IMR-90 (cell line): ENCODE data around the gene CAT. TPM values are rescaled to one million over a fixed set of nuclear protein-coding genes. Genes with fewer than 3 reads are reported as not detected.

Experiments
- ATAC-seq: fragments of 200-7000 bp; cut with Tn5 transposase; 2 replicates; pipeline ENCODE4 v1.9.1; 2020; ENCODE audit warnings: low read depth, mild to moderate bottlenecking, moderate library complexity
- BruUV-seq: library from RNA; stranded (reverse); fragments of 400-500 nt; replicated peaks from 2 replicates; lab custom pipeline; 2021; lab: Mats Ljungman, UMichigan
- CTCF ChIA-PET: fragments of 300-600 bp; formaldehyde crosslinking; extraction: SDS; loops from one replicate; lab custom pipeline; 2021; ENCODE audit warnings: antibody characterized with exemption; lab: Yijun Ruan, JAX
- POLR2A ChIA-PET: fragments of 300-600 bp; sonication (Branson Sonifier 250); formaldehyde crosslinking; loops from one replicate; lab custom pipeline; 2022; ENCODE audit warnings: antibody characterized with exemption; ENCODE audit not compliant: unreplicated experiment; lab: Charles Lee
- DNase-seq: peaks from one replicate; pipeline ENCODE4 v3.0.0; 2013
- H2AFZ ChIP-seq: replicated peaks from 2 replicates; pipeline ENCODE3; 2013; ENCODE audit warnings: low read length, mild to moderate bottlenecking; ENCODE audit not compliant: poor library complexity
- H2AK5ac ChIP-seq: 2 replicates; pipeline ENCODE4 v1.6.1; 2013; ENCODE audit warnings: low read depth, low read length, inconsistent platforms
- H2AK9ac ChIP-seq: replicated peaks from 2 replicates; pipeline ENCODE3; 2013; ENCODE audit warnings: mild to moderate bottlenecking, low read depth, low read length, moderate library complexity; ENCODE audit not compliant: poor library complexity
- H2BK120ac ChIP-seq: 2 replicates; pipeline ENCODE4 v1.6.1; 2013; ENCODE audit warnings: low read depth, low read length, inconsistent platforms
- H2BK15ac ChIP-seq: 3 replicates; pipeline ENCODE4 v1.6.1; 2013; ENCODE audit warnings: low read depth, low read length, inconsistent platforms
- H2BK20ac ChIP-seq: 2 replicates; pipeline ENCODE4 v1.6.1; 2013; ENCODE audit warnings: low read depth, mild to moderate bottlenecking, inconsistent platforms, low read length, moderate library complexity
- H2BK5ac ChIP-seq: 2 replicates; pipeline ENCODE4 v1.6.1; 2013; ENCODE audit warnings: mild to moderate bottlenecking, low read depth, low read length, inconsistent platforms; ENCODE audit not compliant: poor library complexity, severe bottlenecking
- H3K14ac ChIP-seq: replicated peaks from 2 replicates; pipeline ENCODE4 v1.6.1; 2013; ENCODE audit warnings: low read depth, low read length, inconsistent platforms
- H3K18ac ChIP-seq: 2 replicates; pipeline ENCODE4 v1.6.1; 2013; ENCODE audit warnings: low read depth, low read length, control low read depth
- H3K23ac ChIP-seq: 2 replicates; pipeline ENCODE4 v1.6.1; 2013; ENCODE audit warnings: low read depth, low read length, inconsistent platforms
- H3K27ac ChIP-seq: 2 replicates; pipeline ENCODE4 v1.5.1; 2013; ENCODE audit warnings: mild to moderate bottlenecking, control low read depth, low read length; ENCODE audit not compliant: insufficient read depth
- H3K27me3 ChIP-seq: 2 replicates; pipeline ENCODE4 v1.6.1; 2013; ENCODE audit warnings: low read length; ENCODE audit not compliant: control insufficient read depth, insufficient read depth
- H3K36me3 ChIP-seq: 2 replicates; pipeline ENCODE4 v1.6.1; 2013; ENCODE audit warnings: low read length, mixed read lengths; ENCODE audit not compliant: control insufficient read depth, insufficient read depth
- H3K4ac ChIP-seq: 2 replicates; pipeline ENCODE4 v1.6.1; 2013; ENCODE audit warnings: low read depth, low read length, inconsistent platforms
- H3K4me1 ChIP-seq: 2 replicates; pipeline ENCODE4 v1.6.1; 2013; ENCODE audit warnings: low read length, mixed read lengths; ENCODE audit not compliant: control insufficient read depth, insufficient read depth
- H3K4me2 ChIP-seq: 2 replicates; pipeline ENCODE4 v1.6.1; 2013; ENCODE audit warnings: low read depth, mild to moderate bottlenecking, control low read depth, low read length, moderate library complexity
- H3K4me3 ChIP-seq: 2 replicates; pipeline ENCODE4 v1.5.1; 2013; ENCODE audit warnings: low read depth, mild to moderate bottlenecking, control low read depth, low read length, moderate library complexity; ENCODE audit not compliant: insufficient read depth
- H3K56ac ChIP-seq: 2 replicates; pipeline ENCODE4 v1.6.1; 2013; ENCODE audit warnings: low read length, inconsistent platforms; ENCODE audit not compliant: insufficient read depth; ENCODE audit errors: extremely low read depth
- H3K79me1 ChIP-seq, 2 experiments: 2 replicates each; pipeline ENCODE4 v1.6.1; 2013; ENCODE audit warnings: low read length in 2 of 2, inconsistent platforms in 1 of 2, low read depth in 1 of 2
- H3K9ac ChIP-seq: 2 replicates; pipeline ENCODE4 v1.6.1; 2013; ENCODE audit warnings: low read depth, low read length, control low read depth
- H3K9me1 ChIP-seq: 2 replicates; pipeline ENCODE4 v1.6.1; 2013; ENCODE audit warnings: low read length, inconsistent platforms; ENCODE audit not compliant: insufficient read depth
- H3K9me3 ChIP-seq: 2 replicates; pipeline ENCODE4 v1.6.1; 2013; ENCODE audit warnings: low read length; ENCODE audit not compliant: control insufficient read depth, insufficient read depth
- H4K20me1 ChIP-seq: 2 replicates; pipeline ENCODE4 v1.6.1; 2013; ENCODE audit warnings: low read length, inconsistent platforms; ENCODE audit not compliant: insufficient read depth
- H4K5ac ChIP-seq: 2 replicates; pipeline ENCODE4 v1.6.1; 2013; ENCODE audit warnings: mild to moderate bottlenecking, low read depth, low read length, control low read depth
- H4K8ac ChIP-seq, 2 experiments: 2 replicates each; pipeline ENCODE4 v1.6.1; 2013; ENCODE audit warnings: low read depth in 2 of 2, low read length in 2 of 2, control low read depth in 1 of 2, inconsistent platforms in 1 of 2
- H4K91ac ChIP-seq: 2 replicates; pipeline ENCODE4 v1.6.1; 2013; ENCODE audit warnings: low read depth, low read length, inconsistent platforms; ENCODE audit not compliant: insufficient read depth
- BHLHE40 ChIP-seq: fragments of 150-350 bp; IDR thresholded peaks from 2 replicates; pipeline ENCODE4 v1.6.1; 2016; ENCODE audit warnings: mild to moderate bottlenecking, low read depth, low read length
- CEBPB ChIP-seq: IDR thresholded peaks from 2 replicates; pipeline ENCODE4 v1.6.1; 2012; ENCODE audit warnings: low read depth, low read length, improper control_type of control experiment
- CHD1 ChIP-seq: IDR thresholded peaks from 2 replicates; pipeline ENCODE4 v1.6.1; 2012; ENCODE audit warnings: low read depth, low read length, improper control_type of control experiment
- FOS ChIP-seq: fragments of 150-350 bp; IDR thresholded peaks from 2 replicates; pipeline ENCODE4 v1.6.1; 2016; ENCODE audit warnings: low read depth, low read length
- MAFK ChIP-seq: IDR thresholded peaks from 2 replicates; pipeline ENCODE4 v1.6.1; 2012; ENCODE audit warnings: low read depth, low read length, improper control_type of control experiment
- MAZ ChIP-seq: IDR thresholded peaks from 2 replicates; pipeline ENCODE4 v1.6.1; 2012; ENCODE audit warnings: low read depth, mild to moderate bottlenecking, low read length, improper control_type of control experiment, moderate library complexity, borderline replicate concordance
- MXI1 ChIP-seq: IDR thresholded peaks from 2 replicates; pipeline ENCODE4 v1.6.1; 2012; ENCODE audit warnings: low read depth, mild to moderate bottlenecking, low read length, moderate library complexity, borderline replicate concordance
- NFE2L2 ChIP-seq: fragments of 150-350 bp; IDR thresholded peaks from 2 replicates; pipeline ENCODE4 v1.6.1; 2016; ENCODE audit warnings: low read depth, mild to moderate bottlenecking, low read length
- POLR2A ChIP-seq: IDR thresholded peaks from 2 replicates; pipeline ENCODE4 v1.6.1; 2012; ENCODE audit warnings: mild to moderate bottlenecking, low read depth, low read length
- RAD21 ChIP-seq: IDR thresholded peaks from 2 replicates; pipeline ENCODE4 v1.6.1; 2012; ENCODE audit warnings: low read length, improper control_type of control experiment
- RCOR1 ChIP-seq: IDR thresholded peaks from 2 replicates; pipeline ENCODE4 v1.6.1; 2012; ENCODE audit warnings: mild to moderate bottlenecking, low read length, improper control_type of control experiment; ENCODE audit not compliant: insufficient replicate concordance
- RFX5 ChIP-seq: IDR thresholded peaks from 2 replicates; pipeline ENCODE4 v1.8.0; 2012; ENCODE audit warnings: low read depth, mild to moderate bottlenecking, low read length, moderate library complexity
- SMC3 ChIP-seq: fragments of 150-350 bp; IDR thresholded peaks from 2 replicates; pipeline ENCODE4 v1.6.1; 2016; ENCODE audit warnings: low read depth, mild to moderate bottlenecking, antibody characterized with exemption, low read length, moderate library complexity
- WGBS, 2 experiments: methylation state at CpG; one replicate each; pipeline versions ENCODE4 v1.1.5 to v1.1.7; 2013; ENCODE audit warnings: missing lambda C conversion rate in 2 of 2; ENCODE audit not compliant: insufficient read length in 1 of 2; ENCODE audit errors: extremely low coverage in 2 of 2; 5-methylcytosine and 5-hydroxymethylcytosine counted together
- dilution Hi-C: fragments of 300-500 bp; cut with HindIII; formaldehyde crosslinking; loops from one replicate; pipeline ENCODE4 v1.14.3; 2018; ENCODE audit warnings: low sequenced_read_pairs; ENCODE audit not compliant: unreplicated experiment
- in situ Hi-C: fragments of 300-500 bp; cut with MboI; formaldehyde crosslinking; loops from 3 replicates; pipeline ENCODE4 v1.14.3; 2019; ENCODE audit warnings: low sequenced_read_pairs, inconsistent platforms, mixed read lengths
- intact Hi-C: fragments of 100-400 bp; cut with micrococcal nuclease; formaldehyde crosslinking; loops from 2 replicates; pipeline ENCODE4 v1.10.0; 2022
- polyA plus RNA-seq, 3 experiments: library from polyadenylated mRNA; depleted of rRNA; stranded (reverse); fragments of >200 nt; gene quantifications; 2 replicates each; pipeline ENCODE4 v1.2.3, GENCODE V29; 2012; ENCODE audit warnings: low replicate concordance in 1 of 3
- total RNA-seq: library from RNA; depleted of rRNA; stranded (reverse); fragments of >200 nt; gene quantifications from 2 replicates; pipeline ENCODE4 v1.2.3, GENCODE V29; 2012
- TF ChIP-seq, protein P1 (sequence below): fragments of 150-350 bp; IDR thresholded peaks from 2 replicates; pipeline ENCODE4 v1.6.1; 2017; ENCODE audit warnings: mild to moderate bottlenecking, antibody characterized with exemption, low read length, low read depth
- TF ChIP-seq, protein P2 (sequence below): fragments of 150-350 bp; IDR thresholded peaks from 2 replicates; pipeline ENCODE4 v1.6.1; 2016; ENCODE audit warnings: low read depth, mild to moderate bottlenecking, low read length, moderate library complexity, borderline replicate concordance
- TF ChIP-seq, protein P3 (sequence below): conservative IDR thresholded peaks from 2 replicates; pipeline ENCODE4 v1.5.1; 2012; ENCODE audit warnings: mild to moderate bottlenecking, low read depth, low read length, improper control_type of control experiment

The CAT gene
- total and polyA plus RNA-seq, 2 of the 4 experiments (the other 2 are of a cell fraction), result 52.5 to 80.5 TPM

DNA sequence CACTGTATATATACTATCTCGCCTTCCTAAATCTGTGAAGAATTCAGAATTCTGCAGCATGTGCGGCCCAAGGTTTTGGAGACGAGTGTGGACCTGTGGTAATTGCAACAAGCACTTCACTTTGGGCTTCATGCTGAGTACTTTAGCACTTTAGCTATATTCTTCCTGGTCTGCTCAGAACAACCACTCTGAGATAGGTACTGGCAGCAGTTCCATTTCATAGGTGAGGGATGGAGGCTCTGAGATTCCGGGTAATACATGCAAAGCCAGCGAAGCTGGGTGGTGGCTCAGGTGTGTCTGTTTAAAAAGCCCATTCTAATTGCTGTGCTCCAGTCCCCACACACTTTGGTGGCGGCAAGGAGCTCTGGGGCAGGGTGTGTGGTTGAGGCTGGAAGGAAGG, 68.4 kb downstream of the CAT start:
- Histone ChIP-seq H3K56ac (no peak overlapping the region), H2AFZ (no peak overlapping the region)

More for the DNA sequence above, 68.4 kb downstream of the CAT start:
- WGBS, 2 experiments, result no CpG with 5 or more reads among the region's 6 CpGs
- dilution Hi-C loops, result no loop called here
- H4K8ac ChIP-seq, result no peak overlapping the region
- no peak for ATAC-seq
- H3K36me3 ChIP-seq, result no peaks in the 10 kb centered on the region
- H2BK5ac ChIP-seq, result no peak overlapping the region
- peaks cover 9% of the 10 kb centered on the region for H3K4me1 ChIP-seq
- H2AK5ac ChIP-seq, result no peak overlapping the region
- H4K20me1 ChIP-seq, result no peaks in the 10 kb centered on the region
- TF ChIP-seq RFX5 (no peak), BHLHE40 (no peak), MAZ (no peak), CEBPB (no peak), RCOR1 (no peak), CHD1 (no peak), RAD21 (no peak), NFE2L2 (no peak), MXI1 (no peak), MAFK (no peak), FOS (no peak), SMC3 (no peak), POLR2A (no peak)
- TF ChIP-seq, protein P1, sequence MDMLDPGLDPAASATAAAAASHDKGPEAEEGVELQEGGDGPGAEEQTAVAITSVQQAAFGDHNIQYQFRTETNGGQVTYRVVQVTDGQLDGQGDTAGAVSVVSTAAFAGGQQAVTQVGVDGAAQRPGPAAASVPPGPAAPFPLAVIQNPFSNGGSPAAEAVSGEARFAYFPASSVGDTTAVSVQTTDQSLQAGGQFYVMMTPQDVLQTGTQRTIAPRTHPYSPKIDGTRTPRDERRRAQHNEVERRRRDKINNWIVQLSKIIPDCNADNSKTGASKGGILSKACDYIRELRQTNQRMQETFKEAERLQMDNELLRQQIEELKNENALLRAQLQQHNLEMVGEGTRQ, result no peak
- TF ChIP-seq, protein P2, sequence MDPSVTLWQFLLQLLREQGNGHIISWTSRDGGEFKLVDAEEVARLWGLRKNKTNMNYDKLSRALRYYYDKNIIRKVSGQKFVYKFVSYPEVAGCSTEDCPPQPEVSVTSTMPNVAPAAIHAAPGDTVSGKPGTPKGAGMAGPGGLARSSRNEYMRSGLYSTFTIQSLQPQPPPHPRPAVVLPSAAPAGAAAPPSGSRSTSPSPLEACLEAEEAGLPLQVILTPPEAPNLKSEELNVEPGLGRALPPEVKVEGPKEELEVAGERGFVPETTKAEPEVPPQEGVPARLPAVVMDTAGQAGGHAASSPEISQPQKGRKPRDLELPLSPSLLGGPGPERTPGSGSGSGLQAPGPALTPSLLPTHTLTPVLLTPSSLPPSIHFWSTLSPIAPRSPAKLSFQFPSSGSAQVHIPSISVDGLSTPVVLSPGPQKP, result no peak
- TF ChIP-seq, protein P3, sequence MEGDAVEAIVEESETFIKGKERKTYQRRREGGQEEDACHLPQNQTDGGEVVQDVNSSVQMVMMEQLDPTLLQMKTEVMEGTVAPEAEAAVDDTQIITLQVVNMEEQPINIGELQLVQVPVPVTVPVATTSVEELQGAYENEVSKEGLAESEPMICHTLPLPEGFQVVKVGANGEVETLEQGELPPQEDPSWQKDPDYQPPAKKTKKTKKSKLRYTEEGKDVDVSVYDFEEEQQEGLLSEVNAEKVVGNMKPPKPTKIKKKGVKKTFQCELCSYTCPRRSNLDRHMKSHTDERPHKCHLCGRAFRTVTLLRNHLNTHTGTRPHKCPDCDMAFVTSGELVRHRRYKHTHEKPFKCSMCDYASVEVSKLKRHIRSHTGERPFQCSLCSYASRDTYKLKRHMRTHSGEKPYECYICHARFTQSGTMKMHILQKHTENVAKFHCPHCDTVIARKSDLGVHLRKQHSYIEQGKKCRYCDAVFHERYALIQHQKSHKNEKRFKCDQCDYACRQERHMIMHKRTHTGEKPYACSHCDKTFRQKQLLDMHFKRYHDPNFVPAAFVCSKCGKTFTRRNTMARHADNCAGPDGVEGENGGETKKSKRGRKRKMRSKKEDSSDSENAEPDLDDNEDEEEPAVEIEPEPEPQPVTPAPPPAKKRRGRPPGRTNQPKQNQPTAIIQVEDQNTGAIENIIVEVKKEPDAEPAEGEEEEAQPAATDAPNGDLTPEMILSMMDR, result no peak
- in situ Hi-C loops, result no loop called here
- H3K23ac ChIP-seq, result no peak overlapping the region
- H3K9ac ChIP-seq, result no peak overlapping the region
- H2BK20ac ChIP-seq, result no peak overlapping the region
- H4K5ac ChIP-seq, result no peak overlapping the region
- CTCF ChIA-PET, result no interaction called here
- no peaks in the 10 kb centered on the region; the same call in 1 of the 2 replicates for H3K27me3 ChIP-seq
- H2AK9ac ChIP-seq, result no peak overlapping the region
- no peak overlapping the region for H3K18ac ChIP-seq
- POLR2A ChIA-PET, result no interaction called here
- no peak overlapping the region for H3K4ac ChIP-seq
- H3K14ac ChIP-seq, result no peak overlapping the region
- no peak overlapping the region for H2BK120ac ChIP-seq
- BruUV-seq, result no TSS peak
- no peaks in the 10 kb centered on the region for H3K9me3 ChIP-seq
- H3K27ac ChIP-seq, result no peak overlapping the region
- no peak overlapping the region for H3K4me2 ChIP-seq
- H2BK15ac ChIP-seq, result no peak overlapping the region
- H3K4me3 ChIP-seq, result no peak overlapping the region
- peaks cover 4% of the 10 kb centered on the region for H3K9me1 ChIP-seq
- H4K91ac ChIP-seq, result no peak overlapping the region
- intact Hi-C loops, result no loop called here
- no peaks in the 10 kb centered on the region for H3K79me1 ChIP-seq
- DNase-seq, result no peak
